GF-D8 (cell line): ENCODE measurements around the gene NFKBIL1.
"Not testable (repeated sequence)": the region's sequence is repeated elsewhere in the genome, so short reads cannot be mapped to it uniquely, and the experiment has no call there.

ENCODE experiments used
- DNase-seq: peaks from one replicate; lab custom pipeline; 2025; lab: John Stamatoyannopoulos, UW

NFKBIL1 gene, protein sequence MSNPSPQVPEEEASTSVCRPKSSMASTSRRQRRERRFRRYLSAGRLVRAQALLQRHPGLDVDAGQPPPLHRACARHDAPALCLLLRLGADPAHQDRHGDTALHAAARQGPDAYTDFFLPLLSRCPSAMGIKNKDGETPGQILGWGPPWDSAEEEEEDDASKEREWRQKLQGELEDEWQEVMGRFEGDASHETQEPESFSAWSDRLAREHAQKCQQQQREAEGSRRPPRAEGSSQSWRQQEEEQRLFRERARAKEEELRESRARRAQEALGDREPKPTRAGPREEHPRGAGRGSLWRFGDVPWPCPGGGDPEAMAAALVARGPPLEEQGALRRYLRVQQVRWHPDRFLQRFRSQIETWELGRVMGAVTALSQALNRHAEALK

DNA sequence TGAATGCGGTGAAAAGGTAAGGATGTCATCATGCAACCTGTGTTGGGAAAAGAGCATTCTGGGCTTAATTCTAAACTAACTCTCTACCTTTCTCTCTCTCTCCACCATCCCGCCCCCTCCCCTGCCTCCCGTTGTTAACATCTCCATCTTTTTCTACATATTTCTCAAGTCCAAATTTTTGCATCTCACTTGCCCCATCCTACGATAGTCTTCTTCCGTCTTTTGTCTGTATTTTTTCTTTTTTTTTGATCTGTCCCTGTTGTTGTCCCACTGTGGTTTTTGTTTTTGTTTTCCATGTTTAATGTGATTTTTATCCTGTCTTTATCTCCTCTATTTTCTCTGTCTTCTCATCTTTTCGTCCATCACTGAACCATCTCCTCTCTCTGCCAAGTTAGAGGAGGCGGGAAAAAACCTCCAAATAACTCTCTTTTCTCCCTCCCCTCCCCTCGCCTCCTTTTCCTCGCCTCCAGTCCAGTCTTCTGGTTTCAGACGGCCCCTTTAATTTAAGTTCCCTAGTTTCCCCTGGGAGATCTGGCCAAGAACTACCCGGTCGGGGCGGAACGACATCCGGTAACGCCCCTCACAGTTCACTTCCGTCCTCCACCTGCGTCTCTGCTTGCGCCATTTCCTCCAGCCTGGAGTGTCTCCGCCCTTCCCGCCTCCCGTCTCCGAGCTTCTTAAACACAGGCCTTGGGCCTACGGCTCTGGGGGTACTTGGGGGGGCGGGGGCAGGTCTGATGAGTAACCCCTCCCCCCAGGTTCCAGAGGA is at the start of gene NFKBIL1:
Gene NFKBIL1 (plus strand): TSS at position 651 of the 769 bp plus-strand sequence. CDS start 87 bp downstream, at position 738.
- DNase-seq = peak; percentile 97

DNA sequence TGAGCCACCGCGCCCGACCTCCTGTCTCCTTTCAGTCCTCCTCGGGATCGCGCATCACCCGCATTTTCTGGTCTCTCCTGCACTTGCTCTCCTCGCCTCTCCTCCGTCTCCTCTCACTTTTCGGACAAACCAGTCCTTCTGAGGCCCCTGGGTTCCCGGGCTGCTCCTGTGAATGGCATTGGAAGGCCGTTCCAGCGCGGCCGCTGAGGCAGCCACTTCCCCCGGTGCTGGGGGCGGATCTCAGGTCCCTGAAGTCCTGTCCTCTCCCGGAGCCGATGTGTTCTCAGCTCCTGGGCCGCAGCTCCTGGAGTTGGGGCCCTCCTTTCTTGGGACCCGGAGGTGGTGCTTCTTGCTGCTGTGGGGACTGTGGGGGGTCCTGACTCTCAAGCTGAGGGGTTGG is 48.7 kb upstream of the NFKBIL1 start:
- no peak for DNase-seq

DNA sequence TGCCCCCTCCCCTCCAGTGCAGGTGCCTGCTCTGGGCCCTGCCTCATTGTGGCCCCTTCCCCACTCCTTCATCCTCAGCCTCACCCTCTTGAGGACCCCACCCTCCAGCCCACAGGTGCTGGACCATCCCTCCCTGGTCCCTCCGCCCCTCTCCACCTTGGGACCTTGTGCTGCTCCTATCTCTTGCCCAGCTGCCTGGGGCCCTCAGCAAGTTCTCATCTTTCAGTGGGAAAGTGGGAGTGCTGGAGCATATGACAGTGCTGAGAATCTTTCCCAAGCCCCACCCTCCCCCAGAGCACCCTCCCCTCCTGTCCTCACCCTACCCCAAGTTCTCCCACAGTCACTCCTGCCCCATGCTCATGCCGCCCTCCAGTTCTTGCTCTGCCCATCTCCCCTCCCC is 47.8 kb upstream of the NFKBIL1 start:
- DNase-seq = not testable (repeated sequence)

DNA sequence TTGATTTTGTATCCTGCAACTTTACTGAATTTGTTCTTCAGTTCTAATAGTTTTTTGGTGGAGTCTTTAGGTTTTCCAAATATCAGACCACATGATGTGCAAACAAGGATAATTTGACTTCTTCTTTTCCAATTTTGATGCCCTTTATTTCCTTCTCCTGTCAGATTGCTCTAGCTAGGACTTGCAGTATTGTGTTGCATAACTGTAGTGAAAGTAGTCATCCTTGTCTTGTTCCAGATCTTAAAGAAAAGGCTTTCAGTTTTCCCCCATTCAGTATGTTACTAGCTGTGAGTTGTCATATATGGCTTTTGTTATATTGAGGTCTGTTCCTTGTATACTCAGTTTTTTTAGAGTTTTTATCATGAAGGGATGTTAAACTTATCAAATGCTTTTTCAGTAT is 44.8 kb upstream of the NFKBIL1 start:
- DNase-seq = no peak

DNA sequence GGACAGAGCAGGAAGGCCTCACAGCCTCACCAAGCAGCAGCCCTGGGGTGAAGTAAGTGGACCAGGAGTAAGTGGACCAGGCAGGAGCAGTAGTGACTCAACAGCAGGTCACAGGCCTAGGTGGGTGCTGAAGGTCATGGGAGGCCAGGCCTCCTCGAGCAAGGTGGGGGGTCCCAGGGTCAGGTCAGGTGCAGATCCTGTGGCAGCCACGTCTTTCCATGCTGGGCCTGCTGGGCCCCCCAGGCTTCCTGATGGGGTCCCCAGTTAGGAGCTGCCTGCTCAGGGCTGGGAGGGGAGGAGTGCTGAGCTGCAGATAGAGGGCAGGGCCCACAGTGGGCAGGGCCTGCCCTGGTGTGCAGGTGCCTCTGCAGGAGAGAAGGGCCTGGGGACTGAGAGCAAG is 38.4 kb upstream of the NFKBIL1 start:
- not testable (repeated sequence) for DNase-seq

DNA sequence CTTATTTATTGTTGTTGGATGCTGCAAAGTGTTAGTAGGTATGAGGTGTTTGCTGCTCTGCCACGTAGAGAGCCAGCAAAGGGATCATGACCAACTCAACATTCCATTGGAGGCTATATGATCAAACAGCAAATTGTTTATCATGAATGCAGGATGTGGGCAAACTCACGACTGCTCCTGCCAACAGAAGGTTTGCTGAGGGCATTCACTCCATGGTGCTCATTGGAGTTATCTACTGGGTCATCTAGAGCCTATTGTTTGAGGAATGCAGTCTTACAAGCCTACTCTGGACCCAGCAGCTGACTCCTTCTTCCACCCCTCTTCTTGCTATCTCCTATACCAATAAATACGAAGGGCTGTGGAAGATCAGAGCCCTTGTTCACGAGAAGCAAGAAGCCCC is 37.4 kb upstream of the NFKBIL1 start:
- DNase-seq = no peak

DNA sequence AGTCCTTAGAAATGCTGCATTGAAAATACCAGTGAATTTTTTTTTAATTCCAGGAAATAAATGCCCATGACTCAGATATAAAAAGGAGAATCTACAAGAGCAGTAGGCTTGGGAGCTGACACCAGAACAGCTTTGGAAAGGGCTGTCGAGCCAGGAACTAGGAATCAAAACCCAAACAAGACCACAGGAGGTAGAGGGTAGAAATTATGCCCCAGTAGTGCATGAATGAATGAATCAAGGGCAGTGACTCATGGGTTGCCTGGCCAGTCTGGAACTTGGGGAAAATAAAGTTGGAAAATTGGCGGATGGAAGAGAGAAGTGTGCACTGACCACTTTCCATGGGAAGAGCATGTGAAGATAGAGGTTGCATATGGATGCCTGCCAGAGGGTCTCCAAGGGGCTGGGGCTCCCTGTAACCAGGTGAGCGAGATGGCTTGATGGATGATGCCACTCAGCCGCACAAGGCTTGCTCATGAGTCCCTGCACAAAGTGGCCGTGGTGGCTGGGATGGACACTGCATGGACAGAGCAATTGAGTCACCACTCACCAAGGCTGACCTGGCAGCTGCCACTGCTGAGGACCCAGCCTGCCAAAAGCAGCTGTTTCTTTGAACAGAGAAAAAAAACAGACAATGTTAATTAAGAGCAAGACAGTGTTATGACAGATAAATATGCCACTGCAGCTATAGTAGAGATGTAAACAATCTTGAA is 33.8 kb upstream of the NFKBIL1 start:
- DNase-seq = no peak

DNA sequence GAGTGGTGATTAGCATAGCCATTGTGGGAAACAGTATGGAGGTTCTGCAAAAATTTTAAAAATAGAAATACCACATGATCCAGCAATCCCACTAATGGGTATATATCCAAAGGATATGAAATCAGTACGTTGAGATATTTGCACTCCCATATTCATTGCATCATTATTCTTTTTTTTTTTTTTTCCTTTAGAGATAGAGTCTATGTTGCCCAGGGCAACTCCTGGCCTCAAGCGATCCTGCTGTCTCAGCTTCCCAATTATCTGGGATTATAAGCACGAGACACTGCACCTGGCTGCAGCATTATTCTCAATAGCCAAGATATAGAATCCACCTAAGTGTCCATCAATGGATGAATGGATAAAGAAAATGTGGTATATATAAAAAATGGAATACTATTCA is 25.6 kb upstream of the NFKBIL1 start:
- no peak for DNase-seq

DNA sequence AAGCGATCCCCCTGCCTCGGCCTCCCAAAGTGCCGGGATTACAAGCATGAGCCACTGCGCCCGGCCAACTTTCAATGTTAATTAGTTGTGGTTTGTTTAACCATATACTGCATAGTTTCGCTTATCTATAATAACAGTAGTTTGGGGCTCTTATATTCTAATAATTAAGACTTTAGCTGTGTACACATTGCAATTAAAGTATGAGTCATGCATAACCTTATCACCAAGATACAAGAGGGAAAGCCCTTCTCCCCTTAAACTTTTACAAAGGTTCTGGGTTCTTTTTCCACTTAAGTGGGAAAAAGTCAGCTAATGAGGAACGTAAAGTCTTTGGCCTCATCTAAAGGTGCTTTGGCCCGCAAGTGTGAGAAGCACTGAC is 21.9 kb upstream of the NFKBIL1 start:
- DNase-seq = no peak

DNA sequence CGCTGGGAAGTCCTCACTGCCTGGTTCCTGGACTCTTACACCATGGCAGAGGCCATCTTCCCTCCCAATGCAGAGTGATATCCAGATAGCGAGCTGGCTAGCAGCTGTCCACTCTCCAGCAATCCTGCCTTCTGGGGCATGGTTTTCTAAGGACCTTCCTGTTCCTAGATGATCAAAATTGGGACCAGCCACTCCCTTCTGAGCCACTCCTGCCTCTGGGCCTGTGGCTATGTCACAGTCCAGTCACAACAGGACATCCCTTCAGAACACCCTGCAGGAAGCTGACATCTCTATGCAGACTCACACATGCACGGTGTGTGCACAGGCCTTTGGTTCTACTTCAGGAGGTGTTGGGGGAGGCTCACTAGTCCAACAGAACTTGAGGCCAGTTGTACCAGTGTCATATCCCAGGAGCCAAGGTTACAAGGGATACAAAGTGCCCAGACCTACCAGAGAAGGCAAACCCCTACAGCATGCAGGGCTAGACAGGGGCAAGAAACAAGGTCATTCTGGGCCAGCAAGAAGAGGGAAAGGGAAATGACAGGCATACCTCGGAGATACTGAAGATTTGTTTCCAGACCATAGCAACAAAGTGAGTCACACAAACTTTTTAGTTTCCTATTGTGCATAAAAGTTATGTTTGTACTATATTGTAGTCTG is 21.3 kb upstream of the NFKBIL1 start:
- DNase-seq = no peak

DNA sequence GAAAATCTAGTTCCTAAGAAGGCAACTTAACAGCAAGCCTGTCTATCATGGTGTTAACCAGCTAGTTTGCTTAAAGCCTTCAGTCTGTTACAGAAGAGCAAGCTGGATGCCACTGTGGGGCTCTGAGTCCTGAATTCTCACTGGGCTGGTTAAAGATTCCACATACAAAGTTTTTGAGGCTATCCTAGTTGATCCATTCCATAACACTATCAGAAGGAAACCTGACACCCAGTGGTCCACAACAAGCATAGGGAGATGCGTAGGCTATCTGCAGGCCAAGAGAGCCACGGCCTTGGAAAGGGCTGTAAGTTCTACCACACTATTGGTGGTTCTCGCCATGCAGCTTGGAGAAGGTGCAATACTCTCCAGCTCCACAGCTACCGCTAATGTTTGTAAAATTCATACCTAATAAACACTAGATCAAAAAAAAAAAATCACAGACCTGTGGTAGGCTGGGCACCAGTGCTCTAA is 19.1 kb upstream of the NFKBIL1 start:
- DNase-seq = no peak

DNA sequence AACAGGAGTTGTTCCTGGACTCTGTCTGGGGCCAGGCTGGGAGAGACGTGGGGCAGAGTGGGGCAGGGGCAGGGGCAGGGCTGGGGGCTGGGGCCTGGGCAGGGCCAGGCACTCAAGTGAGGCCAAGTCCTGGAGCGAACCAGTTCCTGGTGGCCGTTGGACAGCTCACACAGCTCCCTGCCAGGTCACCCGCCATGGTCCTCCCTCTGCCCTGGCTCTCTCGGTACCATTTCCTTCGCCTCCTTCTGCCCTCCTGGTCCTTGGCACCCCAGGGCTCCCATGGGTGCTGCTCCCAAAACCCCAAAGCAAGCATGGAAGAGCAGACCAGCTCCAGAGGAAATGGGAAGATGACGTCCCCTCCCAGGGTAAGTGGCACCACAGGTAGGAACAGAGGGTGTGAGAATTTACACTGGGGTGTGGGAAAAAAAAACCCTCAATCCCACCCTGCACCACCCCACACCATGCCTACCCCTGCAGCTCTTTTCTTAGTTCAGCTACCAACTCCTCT is 18.5 kb upstream of the NFKBIL1 start, which contains the start of gene MCCD1:
Gene MCCD1 (plus strand): TSS at position 142 of the 508 bp plus-strand sequence. CDS start 53 bp downstream, at position 195.
- no peak for DNase-seq

DNA sequence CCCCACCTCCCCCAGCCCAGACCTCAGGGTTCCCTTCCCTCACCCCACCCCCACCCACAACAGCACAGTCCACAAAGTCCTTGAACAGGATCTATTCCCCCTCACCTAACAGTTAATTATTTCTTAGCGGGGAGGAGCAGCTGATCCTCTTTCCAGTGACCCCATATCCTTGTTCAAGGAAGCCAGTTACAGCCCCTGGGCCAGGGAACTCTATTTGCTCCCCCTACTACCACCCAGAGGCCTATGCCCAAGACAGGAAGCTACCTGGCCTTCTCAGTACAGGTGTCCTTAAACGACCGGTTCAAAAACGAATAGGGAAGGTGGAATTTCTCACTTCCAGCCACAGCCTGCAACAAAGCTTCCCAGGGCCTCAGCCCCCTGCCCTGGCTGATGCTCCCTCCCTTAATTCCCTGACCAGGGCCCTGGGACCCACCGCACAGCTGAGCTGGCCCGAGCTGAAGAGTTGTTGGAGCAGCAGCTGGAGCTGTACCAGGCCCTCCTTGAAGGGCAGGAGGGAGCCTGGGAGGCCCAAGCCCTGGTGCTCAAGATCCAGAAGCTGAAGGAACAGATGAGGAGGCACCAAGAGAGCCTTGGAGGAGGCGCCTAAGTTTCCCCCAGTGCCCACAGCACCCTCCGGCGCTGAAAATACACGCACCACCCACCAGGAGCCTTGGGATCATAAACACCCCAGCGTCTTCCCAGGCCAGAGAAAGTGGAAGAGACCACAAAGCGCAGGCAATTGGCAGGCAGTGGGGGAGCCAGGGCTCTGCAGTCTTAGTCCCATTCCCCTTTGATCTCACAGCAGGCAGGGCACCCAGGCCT is 17.9 kb upstream of the NFKBIL1 start:
- DNase-seq = no peak

DNA sequence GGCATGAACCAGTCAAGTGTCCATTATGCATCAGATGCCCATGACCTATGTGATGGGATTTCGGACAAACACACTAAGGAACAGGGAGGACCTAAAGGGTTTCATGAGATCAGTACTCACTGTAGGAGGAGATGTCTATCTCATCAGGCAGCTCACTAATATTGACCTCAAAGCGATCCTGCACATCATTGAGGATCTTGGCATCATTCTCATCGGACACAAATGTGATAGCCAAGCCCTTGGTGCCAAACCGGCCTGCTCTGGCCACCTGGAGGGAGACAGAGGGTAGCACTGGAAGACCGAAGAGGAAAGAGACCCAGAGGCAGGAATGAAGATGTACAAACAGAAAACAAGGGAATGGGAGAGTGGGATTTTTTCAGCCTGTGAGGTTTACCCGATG is 16.7 kb upstream of the NFKBIL1 start:
- no peak for DNase-seq

DNA sequence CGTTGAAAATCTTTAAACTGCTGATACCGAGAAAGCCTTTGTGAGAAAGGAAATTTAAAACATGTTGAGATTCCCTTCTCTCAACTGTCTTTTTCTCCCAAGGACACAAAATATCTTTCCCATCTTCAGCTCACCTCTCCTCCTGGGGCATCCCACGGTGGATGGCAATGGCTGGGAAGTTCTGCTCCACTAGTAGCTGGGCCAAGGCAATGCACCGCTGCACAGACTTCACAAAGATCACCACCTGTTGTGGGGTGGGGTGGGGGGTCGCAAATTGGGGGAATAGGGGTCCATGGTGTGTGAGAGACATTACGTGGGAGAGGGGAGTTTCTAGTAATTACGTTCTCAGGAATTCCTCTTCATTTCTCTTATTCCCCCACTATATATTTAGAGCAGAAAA is 16.2 kb upstream of the NFKBIL1 start:
- DNase-seq = no peak

DNA sequence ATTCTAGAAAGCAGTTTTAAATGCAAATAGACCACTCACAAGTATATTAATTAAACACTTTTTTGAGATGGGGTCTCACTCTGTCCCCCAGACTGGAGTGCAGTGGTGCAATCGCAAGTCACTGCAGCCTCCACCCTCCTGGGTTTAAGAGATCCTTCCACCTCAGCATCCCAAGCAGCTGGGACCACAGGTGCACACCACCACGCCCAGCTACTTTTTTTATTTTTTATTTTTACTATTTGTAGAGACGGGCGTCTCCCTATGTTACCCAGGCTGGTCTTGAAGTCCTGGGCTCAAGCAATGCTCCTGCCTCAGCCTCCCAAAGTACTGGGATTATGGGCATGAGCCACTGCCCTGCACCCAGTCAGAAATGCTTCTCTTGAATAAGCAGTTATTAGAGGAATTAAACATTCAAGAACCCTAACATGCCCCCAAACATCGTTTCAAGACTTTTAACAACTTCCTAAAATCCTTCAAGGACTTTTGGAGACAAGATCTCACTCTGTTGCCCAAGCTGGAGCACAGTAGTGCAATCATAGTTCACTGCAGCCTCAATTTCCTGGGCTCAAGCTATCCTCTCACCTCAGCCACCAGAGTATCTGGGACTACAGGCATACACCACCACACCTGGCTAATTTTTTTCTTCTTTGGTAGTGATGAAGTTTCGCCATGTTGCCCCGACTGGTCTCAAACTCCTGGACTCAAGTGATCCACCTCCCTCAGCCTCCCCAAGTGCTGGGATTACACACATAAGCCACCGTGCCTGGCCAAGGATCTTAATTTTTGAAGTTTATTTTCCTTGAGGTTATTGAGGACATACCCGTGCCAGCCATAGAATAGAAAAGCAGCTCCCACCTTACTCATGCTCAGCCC is 15.4 kb upstream of the NFKBIL1 start:
- no peak for DNase-seq

DNA sequence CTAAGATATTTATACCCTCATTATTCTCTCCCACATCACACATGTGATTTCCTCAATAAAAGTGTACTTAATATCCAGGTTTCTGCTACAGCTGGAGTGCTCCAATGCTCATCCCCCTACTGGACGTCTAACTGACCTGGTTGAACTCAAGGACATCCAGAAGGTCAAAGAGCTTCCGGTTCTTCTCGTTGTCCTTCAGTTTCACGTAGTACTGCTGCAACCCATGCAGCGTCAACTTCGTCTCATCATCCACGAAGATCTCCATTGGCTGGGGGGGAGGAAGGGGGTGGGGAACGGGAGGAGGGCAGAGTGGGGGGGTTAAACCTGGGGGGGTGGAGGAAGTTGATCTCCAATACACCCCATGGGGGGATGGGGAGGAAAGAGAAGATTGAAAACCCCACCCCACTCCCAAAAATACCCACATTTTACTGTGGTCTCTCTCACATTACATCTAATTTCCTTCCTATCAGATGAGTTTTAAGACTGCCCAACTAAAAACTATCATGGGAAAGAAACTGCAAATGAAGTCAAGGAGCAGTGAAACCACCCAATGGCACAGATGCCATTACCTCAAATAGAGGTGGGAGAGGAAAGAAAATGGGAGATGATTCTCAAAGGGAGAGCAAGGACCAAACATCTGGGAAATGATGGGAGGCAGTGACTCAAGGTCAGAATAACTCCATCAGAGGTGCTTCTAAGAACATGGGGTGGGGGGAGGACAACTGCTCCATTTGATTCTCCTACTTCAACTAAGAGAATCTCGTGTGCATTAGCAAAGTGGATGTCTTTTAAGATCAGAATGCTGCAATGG is 14.6 kb upstream of the NFKBIL1 start:
- DNase-seq = no peak

DNA sequence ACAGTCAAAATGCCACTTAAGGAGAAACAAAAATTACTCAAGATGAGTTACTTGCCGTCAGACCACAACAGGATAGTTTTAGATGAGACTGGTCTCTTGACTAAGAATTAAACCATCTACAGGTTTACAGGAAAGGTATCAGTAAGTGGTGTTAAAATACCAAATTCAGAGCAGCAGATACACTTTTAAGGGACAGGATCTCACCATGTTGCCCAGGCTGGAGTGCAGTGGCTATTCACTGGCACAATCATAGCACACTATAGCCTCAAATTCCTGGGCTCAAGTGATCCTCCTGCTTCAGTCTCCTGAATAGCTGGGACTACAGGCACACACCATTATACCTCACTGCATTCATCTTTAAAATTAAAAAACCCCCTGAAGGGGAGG is 14.0 kb upstream of the NFKBIL1 start:
- no peak for DNase-seq

DNA sequence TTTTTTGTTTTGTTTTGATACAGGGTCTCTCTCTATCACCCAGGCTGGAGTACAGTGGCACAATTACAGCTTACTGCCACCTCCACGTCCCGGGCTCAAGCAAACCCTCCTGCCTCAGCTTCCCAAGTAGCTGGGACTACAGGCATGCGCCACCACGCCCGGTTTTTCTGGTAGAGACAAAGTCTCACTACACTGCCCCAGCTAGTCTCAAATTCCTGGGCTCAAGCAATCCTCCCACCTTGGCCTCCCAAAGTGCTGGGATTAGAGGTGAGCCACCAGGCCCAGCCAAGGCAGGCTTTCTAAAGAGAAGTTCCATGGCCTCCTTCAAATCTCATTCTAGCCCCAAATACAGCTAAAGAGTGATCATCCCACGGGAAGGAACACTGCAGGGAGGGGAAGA is 13.4 kb upstream of the NFKBIL1 start:
- no peak for DNase-seq
